ENCODE measurements around the gene XPR1.

Gene XPR1

GRCh38 chr1:180892272-180892671 is 260.4 kb downstream of the XPR1 start:
- TF ChIP-seq CTCF (IDR thresholded peaks at IDR 0.05; ENCODE audit: control extremely low read depth, extremely low read depth, low read depth, missing control alignments), result no peak
- CTCF ChIA-PET, result interaction anchor here (1.0 to 2.1 kb wide), 3 partner anchors 9 to 31 kb away, joined by 3 to 5 read pairs (median 4); no protein-coding TSS in a partner anchor
- no peak for DNase-seq (ENCODE audit: extremely low spot score)
- POLR2A ChIA-PET, result no interaction called here

GRCh38 chr1:180892675-180893074 is 260.9 kb downstream of the XPR1 start:
- DNase-seq (ENCODE audit: extremely low spot score), result no peak
- CTCF ChIA-PET, result interaction anchor here (1.0 to 2.1 kb wide), 2 partner anchors 9 to 30 kb away, joined by 3 to 5 read pairs; no protein-coding TSS in a partner anchor
- no peak for TF ChIP-seq CTCF (IDR thresholded peaks at IDR 0.05; ENCODE audit: control extremely low read depth, extremely low read depth, low read depth, missing control alignments)
- POLR2A ChIA-PET, result no interaction called here

- POLR2A ChIA-PET, result no interaction called here
- TF ChIP-seq CTCF (IDR thresholded peaks at IDR 0.05; ENCODE audit: control extremely low read depth, extremely low read depth, low read depth, missing control alignments), result no peak
- CTCF ChIA-PET, result interaction anchor here (1.0 kb wide), 1 partner anchor 28 kb away, joined by 3 read pairs; no protein-coding TSS in a partner anchor
- no peak for DNase-seq (ENCODE audit: extremely low spot score)
Observed at GRCh38 chr1:180893614-180894013, 261.8 kb downstream of the XPR1 start.

DNA sequence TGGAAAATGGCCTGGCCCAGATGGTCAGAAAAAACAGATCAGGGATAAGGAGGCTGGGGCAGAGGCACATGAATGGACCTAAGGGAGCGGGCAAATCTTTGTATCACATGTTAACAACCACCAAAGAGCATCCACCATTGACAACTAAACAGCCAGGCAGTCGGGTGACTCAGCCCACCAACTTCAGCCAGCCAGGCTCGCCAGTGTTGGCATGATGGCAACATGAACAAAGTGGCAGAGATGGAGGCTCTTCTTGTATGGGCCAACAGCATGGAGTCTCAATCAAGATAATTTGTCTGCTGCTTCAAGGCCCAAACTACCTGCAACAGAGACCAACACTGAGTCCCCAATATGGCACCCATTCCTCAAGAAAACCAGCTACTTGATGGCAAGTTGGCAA is 264.3 kb downstream of the XPR1 start:
- DNase-seq (ENCODE audit: extremely low spot score), result no peak
- POLR2A ChIA-PET, result no interaction called here
- no peak for TF ChIP-seq CTCF (IDR thresholded peaks at IDR 0.05; ENCODE audit: control extremely low read depth, extremely low read depth, low read depth, missing control alignments)
- CTCF ChIA-PET, result interaction anchor here (1.1 to 3.7 kb wide), 3 partner anchors 13 to 270 kb away, joined by 4 to 12 read pairs (median 4); no protein-coding TSS in a partner anchor

DNA sequence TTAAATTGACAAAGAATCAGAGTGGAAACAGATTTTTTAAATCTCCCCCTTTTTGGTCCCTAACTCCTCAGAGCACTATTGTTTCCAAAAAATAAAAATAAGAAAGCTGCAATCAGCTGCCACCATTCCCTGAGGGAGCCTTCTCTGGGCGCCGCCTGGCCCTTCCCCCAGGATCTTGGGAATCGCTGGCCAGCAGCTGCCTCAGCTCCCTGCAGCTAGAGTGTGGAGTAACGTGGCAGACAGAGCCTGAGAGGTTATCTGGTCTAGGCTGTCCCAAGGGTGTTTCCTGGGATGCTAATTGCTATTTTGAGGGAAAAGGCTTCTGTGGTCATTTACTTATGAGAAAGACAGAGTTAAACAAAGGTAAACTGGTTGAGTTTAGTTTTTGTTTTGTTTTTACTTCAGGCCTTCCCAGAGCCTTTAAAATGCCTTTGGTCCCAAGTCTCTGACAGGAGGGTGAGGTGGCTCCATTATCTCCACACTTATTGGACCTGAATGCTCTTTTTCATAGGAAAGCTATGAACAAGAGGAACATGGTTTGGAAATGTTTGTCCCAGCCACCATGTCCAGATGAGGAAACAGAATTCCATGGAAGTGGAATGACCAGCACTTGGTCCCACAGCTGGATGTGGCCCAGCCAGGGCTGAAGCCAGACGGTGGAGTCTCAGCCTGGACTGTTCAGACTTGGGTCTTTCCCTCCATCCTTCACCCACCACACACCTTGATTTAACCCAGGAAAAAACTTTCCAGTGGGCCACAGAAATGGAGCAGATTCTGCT is 266.8 kb downstream of the XPR1 start:
- no peak for DNase-seq (ENCODE audit: extremely low spot score)
- CTCF ChIA-PET, result interaction anchor here (0.9 to 3.7 kb wide), 5 partner anchors 10 to 290 kb away, joined by 3 to 12 read pairs (median 3); no protein-coding TSS in a partner anchor
- TF ChIP-seq CTCF (IDR thresholded peaks at IDR 0.05; ENCODE audit: control extremely low read depth, extremely low read depth, low read depth, missing control alignments), result no peak
- POLR2A ChIA-PET, result no interaction called here

GRCh38 chr1:180899262-180899661 is 267.4 kb downstream of the XPR1 start:
- ChIA-PET POLR2A (no interaction called here), CTCF (interaction anchor here (1.1 to 3.7 kb wide), 4 partner anchors 9 to 17 kb away, joined by 3 to 12 read pairs (median 4); no protein-coding TSS in a partner anchor)
- DNase-seq (ENCODE audit: extremely low spot score), result no peak
- no peak for TF ChIP-seq CTCF (IDR thresholded peaks at IDR 0.05; ENCODE audit: control extremely low read depth, extremely low read depth, low read depth, missing control alignments)

All from GM10248 (cell line).